ENCODE measurements around the gene P3H2. TPM values are rescaled to one million over a fixed set of nuclear protein-coding genes. Genes with fewer than 3 reads are reported as not detected.

The P3H2 gene, protein sequence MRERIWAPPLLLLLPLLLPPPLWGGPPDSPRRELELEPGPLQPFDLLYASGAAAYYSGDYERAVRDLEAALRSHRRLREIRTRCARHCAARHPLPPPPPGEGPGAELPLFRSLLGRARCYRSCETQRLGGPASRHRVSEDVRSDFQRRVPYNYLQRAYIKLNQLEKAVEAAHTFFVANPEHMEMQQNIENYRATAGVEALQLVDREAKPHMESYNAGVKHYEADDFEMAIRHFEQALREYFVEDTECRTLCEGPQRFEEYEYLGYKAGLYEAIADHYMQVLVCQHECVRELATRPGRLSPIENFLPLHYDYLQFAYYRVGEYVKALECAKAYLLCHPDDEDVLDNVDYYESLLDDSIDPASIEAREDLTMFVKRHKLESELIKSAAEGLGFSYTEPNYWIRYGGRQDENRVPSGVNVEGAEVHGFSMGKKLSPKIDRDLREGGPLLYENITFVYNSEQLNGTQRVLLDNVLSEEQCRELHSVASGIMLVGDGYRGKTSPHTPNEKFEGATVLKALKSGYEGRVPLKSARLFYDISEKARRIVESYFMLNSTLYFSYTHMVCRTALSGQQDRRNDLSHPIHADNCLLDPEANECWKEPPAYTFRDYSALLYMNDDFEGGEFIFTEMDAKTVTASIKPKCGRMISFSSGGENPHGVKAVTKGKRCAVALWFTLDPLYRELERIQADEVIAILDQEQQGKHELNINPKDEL
- total RNA-seq (2021; ENCODE audit: unreplicated experiment) (0.76 TPM), Bru-seq, nascent RNA (percentile 13 among the genes with signal in this experiment), BruChase-seq, experiment 1, labeled RNA remaining after a 6-hour chase (percentile 11 among the genes with signal in this experiment), BruChase-seq, experiment 2, labeled RNA remaining after a 2-hour chase (percentile 13 among the genes with signal in this experiment)
- 0.17 and 0.18 TPM in 2 replicates for polyA plus RNA-seq (2012)
- long read RNA-seq, result 0 reads

- Histone ChIP-seq H3K27me3 (ENCODE audit: insufficient read depth, low read length) (peaks cover 7% of the 10 kb centered on the region; the same call in 1 of the 2 replicates), H3K27ac (ENCODE audit: low read depth, low read length) (no peak within 1 kb of the TSS), H3K9me3 (ENCODE audit: control insufficient read depth in 1 of 2, insufficient read depth in 1 of 2, low read depth in 1 of 2, low read length in 2 of 2) (no peaks in the 10 kb centered on the region), H3K79me2 (ENCODE audit: insufficient read depth, low read length) (no peaks in the 10 kb centered on the region), H4K20me1 (ENCODE audit: insufficient read depth) (no peaks in the 10 kb centered on the region), H3K4me3 (replicated peaks in 1 of 2; ENCODE audit: low read depth in 1 of 2, low read length in 2 of 2) (peak within 1 kb of the TSS; percentile 37 to 56), H3K36me3 (ENCODE audit: control insufficient read depth in 1 of 2, insufficient read depth in 2 of 2, low read length in 2 of 2) (no peaks in the 10 kb centered on the region), H3K9ac (ENCODE audit: low read length) (peak within 1 kb of the TSS; percentile 25), H3K4me1 (ENCODE audit: control insufficient read depth in 1 of 2, insufficient read depth in 2 of 2, low read length in 2 of 2) (peaks cover 3 to 24% of the 10 kb centered on the region in 2 experiments; a peak in 3 of 4 replicates), H2AFZ (ENCODE audit: low read depth, low read length, poor library complexity, severe bottlenecking) (peak within 1 kb of the TSS; percentile 80), H3K4me2 (ENCODE audit: low read length) (peak within 1 kb of the TSS; percentile 78), H3K9me2 (ENCODE audit: insufficient read depth) (no peaks in the 10 kb centered on the region)
- DNase-seq (ENCODE audit: low read depth, low spot score), result peak; percentile 64
- peak; percentile 99 for ATAC-seq
- intact Hi-C loops (cut with micrococcal nuclease), result no loop called here
- ChIA-PET CTCF (interaction anchor here (1.5 kb wide), 1 partner anchor 12 kb away, joined by 4 read pairs; no protein-coding TSS in a partner anchor), RAD21 (ENCODE audit: low non-redundant PET in 1 of 2, low total read pairs in 2 of 2, uncharacterized antibody in 2 of 2, unreplicated experiment in 2 of 2) (no interaction called here), POLR2A (no interaction called here)
- no TSS peak for BruUV-seq (replicated peaks)
- TF ChIP-seq, protein P1, sequence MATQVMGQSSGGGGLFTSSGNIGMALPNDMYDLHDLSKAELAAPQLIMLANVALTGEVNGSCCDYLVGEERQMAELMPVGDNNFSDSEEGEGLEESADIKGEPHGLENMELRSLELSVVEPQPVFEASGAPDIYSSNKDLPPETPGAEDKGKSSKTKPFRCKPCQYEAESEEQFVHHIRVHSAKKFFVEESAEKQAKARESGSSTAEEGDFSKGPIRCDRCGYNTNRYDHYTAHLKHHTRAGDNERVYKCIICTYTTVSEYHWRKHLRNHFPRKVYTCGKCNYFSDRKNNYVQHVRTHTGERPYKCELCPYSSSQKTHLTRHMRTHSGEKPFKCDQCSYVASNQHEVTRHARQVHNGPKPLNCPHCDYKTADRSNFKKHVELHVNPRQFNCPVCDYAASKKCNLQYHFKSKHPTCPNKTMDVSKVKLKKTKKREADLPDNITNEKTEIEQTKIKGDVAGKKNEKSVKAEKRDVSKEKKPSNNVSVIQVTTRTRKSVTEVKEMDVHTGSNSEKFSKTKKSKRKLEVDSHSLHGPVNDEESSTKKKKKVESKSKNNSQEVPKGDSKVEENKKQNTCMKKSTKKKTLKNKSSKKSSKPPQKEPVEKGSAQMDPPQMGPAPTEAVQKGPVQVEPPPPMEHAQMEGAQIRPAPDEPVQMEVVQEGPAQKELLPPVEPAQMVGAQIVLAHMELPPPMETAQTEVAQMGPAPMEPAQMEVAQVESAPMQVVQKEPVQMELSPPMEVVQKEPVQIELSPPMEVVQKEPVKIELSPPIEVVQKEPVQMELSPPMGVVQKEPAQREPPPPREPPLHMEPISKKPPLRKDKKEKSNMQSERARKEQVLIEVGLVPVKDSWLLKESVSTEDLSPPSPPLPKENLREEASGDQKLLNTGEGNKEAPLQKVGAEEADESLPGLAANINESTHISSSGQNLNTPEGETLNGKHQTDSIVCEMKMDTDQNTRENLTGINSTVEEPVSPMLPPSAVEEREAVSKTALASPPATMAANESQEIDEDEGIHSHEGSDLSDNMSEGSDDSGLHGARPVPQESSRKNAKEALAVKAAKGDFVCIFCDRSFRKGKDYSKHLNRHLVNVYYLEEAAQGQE (IDR thresholded peaks at IDR 0.05; ENCODE audit: low read depth), result no peak
- TF ChIP-seq CBX3 (IDR thresholded peaks at IDR 0.05; ENCODE audit: low read depth) (peak; percentile 67; the same call in 1 of the 2 replicates), RAD21 (IDR thresholded peaks at IDR 0.05; ENCODE audit: low read depth) (peak; percentile 52), FOSL1 (IDR thresholded peaks at IDR 0.05; ENCODE audit: low read depth) (no peak), ZBTB33 (IDR thresholded peaks at IDR 0.05; ENCODE audit: extremely low read depth, insufficient replicate concordance, low read length) (no peak), ELF1 (IDR thresholded peaks at IDR 0.05; ENCODE audit: borderline replicate concordance, low read depth) (no peak), POLR2AphosphoS5 (IDR thresholded peaks at IDR 0.05; ENCODE audit: low read depth, low read length) (no peak), EZH2 (IDR thresholded peaks at IDR 0.05) (no peak), ZNF274 (IDR thresholded peaks at IDR 0.05; ENCODE audit: low read depth, low read length) (no peak), EGR1 (IDR thresholded peaks at IDR 0.05; ENCODE audit: low read depth) (no peak), SP1 (IDR thresholded peaks at IDR 0.05; ENCODE audit: low read depth) (no peak), JUND (IDR thresholded peaks at IDR 0.05) (no peak)
- TF ChIP-seq, protein P2, sequence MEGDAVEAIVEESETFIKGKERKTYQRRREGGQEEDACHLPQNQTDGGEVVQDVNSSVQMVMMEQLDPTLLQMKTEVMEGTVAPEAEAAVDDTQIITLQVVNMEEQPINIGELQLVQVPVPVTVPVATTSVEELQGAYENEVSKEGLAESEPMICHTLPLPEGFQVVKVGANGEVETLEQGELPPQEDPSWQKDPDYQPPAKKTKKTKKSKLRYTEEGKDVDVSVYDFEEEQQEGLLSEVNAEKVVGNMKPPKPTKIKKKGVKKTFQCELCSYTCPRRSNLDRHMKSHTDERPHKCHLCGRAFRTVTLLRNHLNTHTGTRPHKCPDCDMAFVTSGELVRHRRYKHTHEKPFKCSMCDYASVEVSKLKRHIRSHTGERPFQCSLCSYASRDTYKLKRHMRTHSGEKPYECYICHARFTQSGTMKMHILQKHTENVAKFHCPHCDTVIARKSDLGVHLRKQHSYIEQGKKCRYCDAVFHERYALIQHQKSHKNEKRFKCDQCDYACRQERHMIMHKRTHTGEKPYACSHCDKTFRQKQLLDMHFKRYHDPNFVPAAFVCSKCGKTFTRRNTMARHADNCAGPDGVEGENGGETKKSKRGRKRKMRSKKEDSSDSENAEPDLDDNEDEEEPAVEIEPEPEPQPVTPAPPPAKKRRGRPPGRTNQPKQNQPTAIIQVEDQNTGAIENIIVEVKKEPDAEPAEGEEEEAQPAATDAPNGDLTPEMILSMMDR (IDR thresholded peaks at IDR 0.05 in 2 of 3, conservative IDR thresholded peaks at IDR 0.05 in 1 of 3; ENCODE audit: borderline replicate concordance in 1 of 3, insufficient read depth in 1 of 3, low read depth in 2 of 3, low read length in 2 of 3), result peak in 2 of 3 experiments; percentile 26 to 32; a peak in 4 of 6 replicates
- TF ChIP-seq, protein P3, sequence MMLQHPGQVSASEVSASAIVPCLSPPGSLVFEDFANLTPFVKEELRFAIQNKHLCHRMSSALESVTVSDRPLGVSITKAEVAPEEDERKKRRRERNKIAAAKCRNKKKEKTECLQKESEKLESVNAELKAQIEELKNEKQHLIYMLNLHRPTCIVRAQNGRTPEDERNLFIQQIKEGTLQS (IDR thresholded peaks at IDR 0.05), result no peak
Observed at GRCh38 chr3:190120269-190121060, at the start of gene P3H2. P3H2 (minus strand) TSS chr3:190120897; CDS start chr3:190120731, 166 bp downstream.

Data from HCT116 (cell line).